SK-N-MC (cell line): Measurements from ENCODE around the gene ABHD17A.
A peak's percentile ranks its signal among the peaks of the same experiment; 100 is the strongest.

Source experiments
- DNase-seq: peaks from one replicate; pipeline ENCODE4 v3.0.0-alpha.2; 2011; ENCODE audit warnings: low read depth, low spot score
- H3K27ac ChIP-seq: fragments of 200-600 bp; sonication (generic); 2 replicates; pipeline ENCODE4 v1.5.1; 2016; ENCODE audit warnings: mixed run types
- H3K36me3 ChIP-seq: fragments of 200-600 bp; sonication (generic); 2 replicates; pipeline ENCODE4 v1.6.1; 2017; ENCODE audit warnings: antibody characterized with exemption, low read length, mixed read lengths; ENCODE audit not compliant: insufficient read depth
- H3K4me3 ChIP-seq: fragments of 200-600 bp; sonication (generic); 2 replicates; pipeline ENCODE4 v1.5.1; 2016
- H3K9ac ChIP-seq: fragments of 200-600 bp; sonication (generic); 2 replicates; pipeline ENCODE4 v1.8.0; 2017; ENCODE audit warnings: mixed run types, mixed read lengths; ENCODE audit not compliant: insufficient read length
- H3K9me3 ChIP-seq: fragments of 200-600 bp; sonication (generic); 2 replicates; pipeline ENCODE4 v1.6.1; 2017; ENCODE audit warnings: low read depth, mild to moderate bottlenecking, antibody characterized with exemption, low read length, moderate library complexity, mixed read lengths
- EZH2 ChIP-seq: fragments of 200-600 bp; sonication (generic); IDR thresholded peaks from one replicate; pipeline ENCODE4 v1.6.1; 2017; ENCODE audit warnings: antibody characterized with exemption
- FOXP2 ChIP-seq: optimal IDR thresholded peaks from 2 replicates; pipeline ENCODE3; 2011; ENCODE audit warnings: mild to moderate bottlenecking, moderate library complexity; ENCODE audit not compliant: insufficient read depth; ENCODE audit errors: extremely low read length, control extremely low read depth
- POLR2AphosphoS5 ChIP-seq: IDR thresholded peaks from 2 replicates; pipeline ENCODE4 v1.6.1; 2012; ENCODE audit warnings: mild to moderate bottlenecking, low read depth, low read length, borderline replicate concordance

Gene ABHD17A

DNA sequence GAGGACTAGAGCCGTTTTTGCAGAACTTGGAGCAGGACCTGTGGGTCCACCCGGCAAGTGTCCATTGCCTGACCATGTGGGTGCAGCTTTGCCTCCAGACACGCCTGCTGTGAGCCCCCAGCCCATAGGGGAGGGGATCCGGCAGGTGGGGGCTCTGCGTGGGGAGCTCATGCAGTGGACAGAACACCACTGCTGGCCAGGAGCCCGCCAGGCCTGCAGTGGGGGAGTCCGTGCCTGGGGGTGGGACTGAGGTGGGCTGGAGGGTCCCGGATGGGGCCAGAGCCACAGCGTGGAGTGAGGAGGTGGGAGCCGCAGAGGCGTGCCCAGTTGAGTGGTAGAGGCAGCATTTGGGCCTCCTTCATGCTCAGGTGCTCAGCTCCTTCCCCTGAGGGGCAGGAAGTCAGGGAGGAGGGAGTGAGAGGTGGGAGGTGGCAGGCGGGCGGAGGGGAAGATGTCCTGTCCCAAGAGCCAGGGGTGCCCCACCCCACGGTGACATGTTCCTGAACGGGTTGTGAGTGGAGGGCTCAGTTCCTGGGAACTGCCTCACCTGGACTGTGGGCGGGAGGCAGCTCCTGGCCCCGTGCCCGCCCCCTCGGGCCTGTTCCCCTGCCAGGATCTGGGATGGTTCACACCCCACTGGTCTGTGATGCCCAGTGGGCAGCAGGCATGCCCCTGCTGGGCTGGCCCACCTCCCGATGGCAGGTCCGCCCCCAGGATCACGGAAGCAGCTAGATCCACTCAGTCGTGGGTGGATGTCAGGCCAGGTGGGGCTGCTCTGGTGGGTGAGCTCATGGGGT is 28.7 kb upstream of the ABHD17A start:
- H3K9me3 ChIP-seq, result no peaks in the 10 kb centered on the region
- peaks cover 12% of the 10 kb centered on the region; the same call in 1 of the 2 replicates for H3K36me3 ChIP-seq
- no peak for TF ChIP-seq POLR2AphosphoS5
- TF ChIP-seq EZH2, result no peak
- no peak for TF ChIP-seq FOXP2
- DNase-seq, result no peak
- no peak overlapping the region for H3K4me3 ChIP-seq
- H3K27ac ChIP-seq, result no peak overlapping the region
- H3K9ac ChIP-seq, result no peak overlapping the region

DNA sequence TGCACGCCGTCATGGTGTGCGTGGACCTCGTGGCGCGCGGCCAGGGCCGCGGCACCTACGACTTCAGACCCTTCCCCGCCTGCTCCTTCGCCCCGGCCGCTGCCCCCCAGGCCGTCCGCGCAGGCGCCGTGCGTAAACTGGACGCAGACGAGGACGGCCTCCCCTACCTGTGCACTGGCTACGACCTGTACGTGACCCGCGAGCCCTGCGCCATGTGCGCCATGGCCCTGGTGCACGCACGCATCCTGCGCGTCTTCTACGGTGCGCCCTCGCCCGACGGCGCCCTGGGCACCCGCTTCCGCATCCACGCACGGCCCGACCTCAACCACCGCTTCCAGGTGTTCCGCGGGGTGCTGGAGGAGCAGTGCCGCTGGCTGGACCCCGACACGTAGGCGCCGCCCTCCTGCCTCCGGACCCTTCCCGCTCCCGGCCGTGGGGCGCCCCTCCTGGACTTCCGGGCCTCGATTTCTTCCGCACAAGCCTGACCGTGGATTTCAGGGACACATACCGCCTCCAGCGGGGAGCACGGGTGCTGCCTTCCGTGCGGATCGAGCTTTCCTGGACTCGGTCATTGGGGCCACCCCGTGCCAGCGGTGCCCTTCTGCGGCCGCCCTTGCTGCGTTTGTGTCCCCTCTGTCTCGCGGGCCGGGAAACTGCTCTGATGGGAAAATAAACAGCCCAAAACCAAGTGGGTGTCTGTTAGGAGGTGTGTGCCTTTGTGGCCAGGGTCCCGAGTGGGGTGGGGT is 27.6 kb upstream of the ABHD17A start:
- H3K4me3 ChIP-seq, result no peak overlapping the region
- no peak overlapping the region for H3K27ac ChIP-seq
- no peak for TF ChIP-seq EZH2
- no peak for TF ChIP-seq FOXP2
- TF ChIP-seq POLR2AphosphoS5, result no peak
- peaks cover 8% of the 10 kb centered on the region; the same call in 1 of the 2 replicates for H3K36me3 ChIP-seq
- no peaks in the 10 kb centered on the region for H3K9me3 ChIP-seq
- DNase-seq, result no peak
- no peak overlapping the region for H3K9ac ChIP-seq

DNA sequence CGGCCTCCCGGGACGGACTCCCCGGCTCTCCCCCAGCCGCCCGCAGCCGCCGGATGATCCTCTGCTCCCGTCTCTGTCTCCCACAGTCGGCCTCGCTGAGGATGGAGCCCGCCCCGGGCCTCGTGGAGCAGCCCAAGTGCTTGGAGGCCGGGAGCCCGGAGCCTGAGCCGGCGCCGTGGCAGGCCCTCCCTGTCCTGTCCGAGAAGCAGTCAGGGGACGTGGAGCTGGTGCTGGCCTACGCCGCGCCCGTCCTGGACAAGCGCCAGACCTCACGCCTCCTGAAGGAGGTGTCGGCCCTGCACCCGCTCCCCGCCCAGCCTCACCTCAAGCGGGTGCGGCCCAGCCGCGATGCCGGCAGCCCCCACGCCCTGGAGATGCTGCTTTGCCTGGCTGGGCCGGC is 26.7 kb upstream of the ABHD17A start:
- H3K27ac ChIP-seq, result no peak overlapping the region
- TF ChIP-seq POLR2AphosphoS5 (no peak), FOXP2 (no peak), EZH2 (no peak)
- no peak overlapping the region for H3K9ac ChIP-seq
- H3K9me3 ChIP-seq, result no peaks in the 10 kb centered on the region
- H3K4me3 ChIP-seq, result no peak overlapping the region
- DNase-seq, result no peak
- H3K36me3 ChIP-seq, result peaks cover 9% of the 10 kb centered on the region; the same call in 1 of the 2 replicates

- no peak overlapping the region for H3K9ac ChIP-seq
- TF ChIP-seq EZH2, result no peak
- no peak for TF ChIP-seq POLR2AphosphoS5
- no peak for TF ChIP-seq FOXP2
- DNase-seq, result no peak
- peaks cover 10% of the 10 kb centered on the region; the same call in 1 of the 2 replicates for H3K36me3 ChIP-seq
- no peak overlapping the region for H3K4me3 ChIP-seq
- no peaks in the 10 kb centered on the region for H3K9me3 ChIP-seq
- H3K27ac ChIP-seq, result no peak overlapping the region
These were observed 25.8 kb upstream of the ABHD17A start for GRCh38 chr19:1911098-1911497.

- Histone ChIP-seq H3K9ac (no peak overlapping the region), H3K27ac (0 out of 2 replicates have a peak overlapping the region, but pooled peaks have one; percentile 25), H3K9me3 (no peaks in the 10 kb centered on the region), H3K4me3 (no peak overlapping the region), H3K36me3 (peaks cover 13% of the 10 kb centered on the region; the same call in 1 of the 2 replicates)
- TF ChIP-seq FOXP2 (no peak), POLR2AphosphoS5 (no peak), EZH2 (no peak)
- DNase-seq, result no peak
These were observed 24.9 kb upstream of the ABHD17A start for GRCh38 chr19:1910177-1910576.

DNA sequence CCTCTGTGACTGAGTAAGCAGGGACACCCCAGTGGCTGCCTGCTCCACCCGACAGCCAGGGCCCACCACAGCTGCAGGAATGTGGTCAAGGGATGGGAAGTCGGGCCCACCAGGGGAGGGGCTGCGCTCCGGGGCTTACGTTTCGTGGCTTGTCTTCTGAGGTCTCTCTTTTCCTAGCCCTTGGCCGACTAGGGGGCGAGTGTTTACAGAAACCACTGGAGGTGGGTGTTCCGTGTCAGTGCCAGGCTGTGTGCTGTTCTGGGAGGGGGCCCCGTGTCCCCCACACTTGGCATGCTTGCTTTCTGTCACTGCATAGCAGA is 24.4 kb upstream of the ABHD17A start:
- no peak for DNase-seq
- Histone ChIP-seq H3K9ac (no peak overlapping the region), H3K4me3 (no peak overlapping the region), H3K36me3 (peaks cover 13% of the 10 kb centered on the region; the same call in 1 of the 2 replicates), H3K27ac (0 out of 2 replicates have a peak overlapping the region, but pooled peaks have one; percentile 25), H3K9me3 (no peaks in the 10 kb centered on the region)
- TF ChIP-seq POLR2AphosphoS5, result no peak
- no peak for TF ChIP-seq EZH2
- no peak for TF ChIP-seq FOXP2

DNA sequence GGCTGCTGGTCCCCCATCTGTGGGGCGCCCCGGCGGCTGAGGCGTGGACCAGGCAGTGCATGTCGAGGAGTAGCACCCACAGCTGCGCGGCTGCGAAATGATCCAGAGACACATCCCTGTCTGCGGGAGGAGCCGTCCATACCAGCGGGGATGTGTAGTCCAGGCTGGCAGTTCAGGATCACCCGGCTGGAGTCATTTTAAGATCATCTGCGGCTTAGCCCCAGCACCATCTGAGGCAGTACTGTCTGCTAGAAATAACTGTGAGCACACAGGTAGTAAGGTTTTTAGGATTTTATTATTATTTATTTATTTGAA is 23.0 kb upstream of the ABHD17A start:
- no peak overlapping the region for H3K4me3 ChIP-seq
- no peak for DNase-seq

GRCh38 chr19:1907563-1908363 is 22.5 kb upstream of the ABHD17A start:
- Histone ChIP-seq H3K27ac (no peak overlapping the region), H3K4me3 (no peak overlapping the region)

More for the DNA sequence above, 23.0 kb upstream of the ABHD17A start:
- TF ChIP-seq FOXP2 (no peak), POLR2AphosphoS5 (no peak), EZH2 (no peak)
- Histone ChIP-seq H3K9ac (no peak overlapping the region), H3K27ac (no peak overlapping the region), H3K9me3 (no peaks in the 10 kb centered on the region), H3K36me3 (peaks cover 13% of the 10 kb centered on the region; the same call in 1 of the 2 replicates)

More at GRCh38 chr19:1907563-1908363, 22.5 kb upstream of the ABHD17A start:
- Histone ChIP-seq H3K9ac (no peak overlapping the region), H3K36me3 (peaks cover 7% of the 10 kb centered on the region; the same call in 1 of the 2 replicates), H3K9me3 (no peaks in the 10 kb centered on the region)
- TF ChIP-seq POLR2AphosphoS5 (no peak), FOXP2 (no peak), EZH2 (no peak)
- DNase-seq, result no peak
